NCI-H345 treated with DMSO at 0.1 percent for 48 hours (cell line): ENCODE measurements around the gene TBCA.
"Not testable (repeated sequence)": the region's sequence is repeated elsewhere in the genome, so short reads cannot be mapped to it uniquely, and the experiment has no call there.

Experiments used
- DNase-seq: peaks from one replicate; lab custom pipeline; 2025; ENCODE audit not compliant: unreplicated experiment; lab: John Stamatoyannopoulos, UW

Gene TBCA

DNA sequence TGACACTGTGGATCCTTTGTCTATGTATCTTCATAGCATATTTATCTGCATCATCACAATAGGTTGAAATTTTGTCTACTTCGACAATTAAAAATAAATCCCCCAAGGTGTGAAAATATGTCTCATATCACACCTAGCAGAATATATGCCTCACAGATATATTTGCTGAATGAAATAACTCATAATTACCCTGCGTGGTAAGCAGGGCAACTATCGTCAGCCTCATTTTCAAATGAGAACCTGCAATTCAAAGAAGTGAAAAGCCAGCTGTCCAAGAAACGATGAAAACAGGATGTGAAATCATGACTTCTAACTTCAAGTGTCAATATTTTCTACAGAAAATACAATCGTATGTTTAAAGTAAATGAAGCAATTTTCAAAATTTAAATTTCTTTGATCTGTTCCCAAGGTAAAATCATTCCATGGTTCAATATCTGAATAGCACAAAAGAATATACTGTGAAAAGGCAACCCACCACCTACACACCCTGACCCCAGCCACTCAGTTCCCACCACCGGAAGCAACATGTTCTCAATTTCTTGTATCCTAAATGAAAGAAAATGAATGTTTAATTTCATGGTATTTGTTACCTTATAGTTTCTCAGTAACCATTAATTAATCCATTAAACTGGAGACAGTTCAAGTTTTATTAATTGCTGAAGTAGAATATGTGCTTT lies 57.1 kb downstream of the TBCA start:
- DNase-seq = no peak

DNA sequence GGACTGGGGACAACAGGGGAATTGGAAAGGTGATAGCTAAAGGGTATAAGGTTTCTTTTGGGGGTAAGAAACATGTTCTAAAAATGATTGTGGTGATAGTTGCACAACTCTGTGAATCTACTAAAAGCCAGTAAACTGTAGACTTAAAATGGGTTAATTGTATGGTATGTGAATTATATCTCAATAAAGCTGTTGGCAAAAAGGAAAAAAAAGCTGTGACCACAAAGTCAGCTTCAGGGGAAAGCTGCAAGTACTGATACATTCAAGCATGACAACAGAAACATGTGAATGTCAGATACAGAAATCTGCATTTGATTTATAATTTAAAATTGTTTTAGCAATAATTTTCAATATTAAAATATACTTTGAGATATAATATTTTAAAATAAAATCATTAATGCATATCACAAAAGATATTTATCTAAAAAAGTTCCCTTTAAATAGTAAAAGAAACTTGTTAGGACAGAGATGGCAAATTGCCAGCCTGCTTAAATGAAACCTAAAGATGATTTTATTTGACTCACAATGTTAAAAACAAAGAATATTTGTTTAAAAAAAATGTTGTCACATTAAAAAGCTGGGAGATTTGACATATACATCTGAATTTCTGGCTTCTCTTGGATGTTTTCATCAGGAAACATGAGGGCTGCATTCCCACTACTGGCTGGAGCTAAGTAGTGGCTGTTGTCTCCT lies 66.0 kb downstream of the TBCA start:
- no peak for DNase-seq

GRCh38 chr5:77709340-77709739 lies 66.8 kb downstream of the TBCA start:
- DNase-seq = no peak

- no peak for DNase-seq
Measured at GRCh38 chr5:77707791-77708190, 68.3 kb downstream of the TBCA start.

GRCh38 chr5:77699569-77699968 lies 76.6 kb downstream of the TBCA start:
- DNase-seq = not testable (repeated sequence)

GRCh38 chr5:77698920-77699319 lies 77.2 kb downstream of the TBCA start:
- no peak for DNase-seq

GRCh38 chr5:77697692-77698091 lies 78.4 kb downstream of the TBCA start:
- DNase-seq = no peak

DNA sequence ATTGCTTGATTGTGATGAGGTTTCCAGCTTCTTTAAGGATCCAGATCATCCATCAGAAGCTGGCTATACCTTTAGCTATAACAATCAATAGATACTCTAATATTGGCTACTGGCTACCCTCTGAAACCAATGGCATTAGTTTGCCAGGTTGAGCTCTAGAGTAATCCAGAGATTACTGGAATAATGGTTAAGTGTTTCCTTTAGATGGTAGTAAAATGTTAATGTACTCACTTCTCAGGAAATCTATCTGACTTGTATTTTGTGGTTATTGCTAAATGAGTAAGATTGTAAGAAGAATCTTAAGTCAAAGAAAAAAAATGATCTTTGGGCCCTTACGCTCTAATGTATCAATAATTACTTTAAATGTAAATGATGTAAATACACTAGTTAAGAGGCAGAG lies 80.0 kb downstream of the TBCA start:
- DNase-seq = no peak

GRCh38 chr5:77693913-77694312 lies 82.2 kb downstream of the TBCA start:
- no peak for DNase-seq

DNA sequence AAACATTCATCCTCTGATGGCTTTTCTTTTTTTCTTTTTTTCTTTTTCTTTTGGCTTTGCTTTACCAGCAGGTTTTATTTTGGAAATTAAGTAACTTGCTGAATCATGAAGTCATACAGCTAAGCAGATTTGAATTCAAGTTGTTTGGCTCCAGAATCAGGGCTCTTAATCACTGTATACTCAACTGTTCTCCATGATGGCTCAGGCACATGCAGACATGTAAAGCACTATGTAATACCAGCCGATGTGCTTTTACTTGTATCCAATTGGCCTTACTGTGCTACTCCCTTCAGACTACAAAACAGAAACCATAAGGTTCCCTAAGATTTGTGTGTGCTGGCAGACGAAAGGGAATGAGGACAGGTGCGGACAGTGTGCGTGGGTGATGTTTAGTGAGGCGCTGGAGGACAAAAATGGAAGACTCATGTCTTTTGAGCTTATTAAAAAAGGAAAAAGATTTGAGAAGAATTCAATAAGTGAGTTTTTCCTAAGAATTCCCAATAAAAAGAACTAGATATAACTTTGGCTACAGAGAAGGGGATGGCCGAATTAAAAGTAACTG lies 92.9 kb downstream of the TBCA start:
- DNase-seq = no peak

- DNase-seq = no peak
Measured at GRCh38 chr5:77670526-77670925, 105.6 kb downstream of the TBCA start.

DNA sequence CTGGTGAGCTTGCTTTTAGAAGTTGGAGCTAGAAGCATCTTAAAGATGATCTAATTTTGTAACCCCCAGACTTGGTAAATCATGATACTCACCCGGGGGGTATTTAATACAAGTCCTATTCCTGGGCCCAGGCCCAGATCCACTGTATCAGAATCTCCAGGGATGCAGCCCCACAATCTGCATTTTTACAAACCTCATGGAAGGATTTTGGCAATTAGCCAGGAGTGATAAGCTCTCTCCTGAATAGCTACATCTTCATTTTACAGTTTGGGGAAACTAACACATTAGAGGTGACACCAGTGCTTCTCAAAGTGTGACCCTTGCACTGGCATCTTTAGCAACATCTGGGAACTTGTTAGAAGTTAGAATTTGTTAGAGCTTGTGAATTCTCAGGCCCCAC lies 106.5 kb downstream of the TBCA start:
- DNase-seq = no peak

GRCh38 chr5:77663090-77663863 lies 112.9 kb downstream of the TBCA start:
- DNase-seq = no peak

- DNase-seq = no peak
Measured at GRCh38 chr5:77662635-77663034, 113.5 kb downstream of the TBCA start.

GRCh38 chr5:77658662-77659061 lies 117.5 kb downstream of the TBCA start:
- no peak for DNase-seq

GRCh38 chr5:77651343-77651742 lies 124.8 kb downstream of the TBCA start:
- no peak for DNase-seq

DNA sequence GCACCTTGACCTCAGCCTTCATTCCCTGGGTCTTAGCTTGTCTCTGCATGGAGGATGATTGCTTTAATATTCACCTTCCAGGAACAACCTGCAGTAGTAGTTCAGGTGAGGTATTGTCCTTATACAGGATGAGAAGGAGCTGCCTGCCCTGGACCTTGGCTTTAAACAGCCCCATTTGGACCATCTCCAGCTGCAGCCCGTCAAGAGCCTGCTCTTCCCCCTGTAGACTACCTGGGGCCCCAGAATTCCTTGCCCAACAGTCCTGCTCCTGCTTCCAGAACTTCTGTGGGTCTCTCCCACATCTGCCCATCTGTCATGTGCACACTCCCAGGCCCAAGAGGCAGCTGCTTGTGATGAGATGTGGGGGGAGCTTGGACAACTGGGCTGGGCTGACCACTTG lies 125.5 kb downstream of the TBCA start:
- DNase-seq = no peak

- no peak for DNase-seq
Measured at GRCh38 chr5:77649776-77650175, 126.4 kb downstream of the TBCA start.

GRCh38 chr5:77645995-77646639 lies 130.0 kb downstream of the TBCA start:
- no peak for DNase-seq

- no peak for DNase-seq
Measured at GRCh38 chr5:77645158-77645994, 130.8 kb downstream of the TBCA start.
